NCI-H1930 (cell line): Measurements from ENCODE around the gene MUC12.
A peak's percentile ranks its signal among the peaks of the same experiment; 100 is the strongest.
"Not testable (repeated sequence)": the region's sequence is repeated elsewhere in the genome, so short reads cannot be mapped to it uniquely, and the experiment has no call there.

Experiments used
- DNase-seq, 2 experiments: peaks; one replicate each; lab custom pipeline; 2025; lab: John Stamatoyannopoulos, UW

Gene MUC12

DNA sequence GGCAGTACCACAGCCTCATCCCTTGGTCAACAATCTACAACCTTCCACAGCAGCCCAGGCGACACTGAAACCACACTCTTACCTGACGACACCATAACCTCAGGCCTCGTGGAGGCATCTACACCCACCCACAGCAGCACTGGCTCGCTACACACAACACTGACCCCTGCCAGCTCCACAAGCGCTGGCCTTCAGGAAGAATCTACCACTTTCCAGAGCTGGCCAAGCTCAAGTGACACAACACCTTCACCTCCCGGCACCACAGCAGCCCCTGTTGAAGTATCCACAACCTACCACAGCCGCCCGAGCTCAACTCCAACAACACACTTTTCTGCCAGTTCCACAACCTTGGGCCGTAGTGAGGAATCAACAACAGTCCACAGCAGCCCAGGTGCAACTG lies 25.3 kb downstream of the MUC12 start:
- not testable (repeated sequence) for DNase-seq

DNA sequence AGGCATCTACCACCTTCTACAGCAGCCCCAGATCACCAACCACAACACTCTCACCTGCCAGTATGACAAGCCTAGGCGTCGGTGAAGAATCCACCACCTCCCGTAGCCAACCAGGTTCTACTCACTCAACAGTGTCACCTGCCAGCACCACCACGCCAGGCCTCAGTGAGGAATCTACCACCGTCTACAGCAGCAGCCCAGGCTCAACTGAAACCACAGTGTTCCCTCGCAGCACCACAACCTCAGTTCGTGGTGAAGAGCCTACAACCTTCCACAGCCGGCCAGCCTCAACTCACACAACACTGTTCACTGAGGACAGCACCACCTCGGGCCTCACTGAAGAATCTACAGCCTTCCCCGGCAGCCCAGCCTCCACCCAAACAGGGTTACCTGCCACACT lies 29.2 kb downstream of the MUC12 start:
- not testable (repeated sequence) for DNase-seq

DNA sequence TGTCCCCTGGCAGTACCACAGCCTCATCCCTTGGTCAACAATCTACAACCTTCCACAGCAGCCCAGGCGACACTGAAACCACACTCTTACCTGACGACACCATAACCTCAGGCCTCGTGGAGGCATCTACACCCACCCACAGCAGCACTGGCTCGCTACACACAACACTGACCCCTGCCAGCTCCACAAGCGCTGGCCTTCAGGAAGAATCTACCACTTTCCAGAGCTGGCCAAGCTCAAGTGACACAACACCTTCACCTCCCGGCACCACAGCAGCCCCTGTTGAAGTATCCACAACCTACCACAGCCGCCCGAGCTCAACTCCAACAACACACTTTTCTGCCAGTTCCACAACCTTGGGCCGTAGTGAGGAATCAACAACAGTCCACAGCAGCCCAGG lies 30.0 kb downstream of the MUC12 start:
- not testable (repeated sequence) for DNase-seq

DNA sequence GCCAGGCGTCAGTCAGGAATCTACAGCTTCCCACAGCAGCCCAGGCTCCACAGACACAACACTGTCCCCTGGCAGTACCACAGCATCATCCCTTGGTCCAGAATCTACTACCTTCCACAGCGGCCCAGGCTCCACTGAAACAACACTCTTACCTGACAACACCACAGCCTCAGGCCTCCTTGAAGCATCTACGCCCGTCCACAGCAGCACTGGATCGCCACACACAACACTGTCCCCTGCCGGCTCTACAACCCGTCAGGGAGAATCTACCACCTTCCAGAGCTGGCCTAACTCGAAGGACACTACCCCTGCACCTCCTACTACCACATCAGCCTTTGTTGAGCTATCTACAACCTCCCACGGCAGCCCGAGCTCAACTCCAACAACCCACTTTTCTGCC lies 30.7 kb downstream of the MUC12 start:
- DNase-seq: not testable (repeated sequence)

DNA sequence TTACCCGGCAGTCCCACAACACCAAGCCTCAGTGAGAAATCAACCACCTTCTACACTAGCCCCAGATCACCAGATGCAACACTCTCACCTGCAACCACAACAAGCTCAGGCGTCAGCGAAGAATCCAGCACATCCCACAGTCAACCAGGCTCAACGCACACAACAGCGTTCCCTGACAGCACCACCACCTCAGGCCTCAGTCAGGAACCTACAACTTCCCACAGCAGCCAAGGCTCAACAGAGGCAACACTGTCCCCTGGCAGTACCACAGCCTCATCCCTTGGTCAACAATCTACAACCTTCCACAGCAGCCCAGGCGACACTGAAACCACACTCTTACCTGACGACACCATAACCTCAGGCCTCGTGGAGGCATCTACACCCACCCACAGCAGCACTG lies 33.0 kb downstream of the MUC12 start:
- not testable (repeated sequence) for DNase-seq

DNA sequence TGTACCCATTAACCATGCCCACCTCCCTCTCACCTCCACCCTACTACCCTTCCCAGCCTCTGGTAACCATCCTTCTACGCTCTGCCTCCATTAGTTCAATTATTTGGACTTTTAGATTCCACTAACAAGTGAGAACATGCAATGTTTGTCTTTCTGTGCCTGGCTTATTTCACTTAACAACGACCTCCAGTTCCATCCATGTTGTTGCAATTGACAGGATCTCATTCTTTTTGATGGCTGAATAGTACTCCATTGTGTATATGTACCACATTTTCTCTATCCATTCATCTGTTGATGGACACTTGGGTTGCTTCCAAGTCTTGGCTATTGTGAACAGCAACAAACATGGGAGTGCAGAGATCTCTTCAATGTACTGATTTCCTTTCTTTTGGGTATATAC lies 38.0 kb downstream of the MUC12 start:
- DNase-seq: not testable (repeated sequence)

DNA sequence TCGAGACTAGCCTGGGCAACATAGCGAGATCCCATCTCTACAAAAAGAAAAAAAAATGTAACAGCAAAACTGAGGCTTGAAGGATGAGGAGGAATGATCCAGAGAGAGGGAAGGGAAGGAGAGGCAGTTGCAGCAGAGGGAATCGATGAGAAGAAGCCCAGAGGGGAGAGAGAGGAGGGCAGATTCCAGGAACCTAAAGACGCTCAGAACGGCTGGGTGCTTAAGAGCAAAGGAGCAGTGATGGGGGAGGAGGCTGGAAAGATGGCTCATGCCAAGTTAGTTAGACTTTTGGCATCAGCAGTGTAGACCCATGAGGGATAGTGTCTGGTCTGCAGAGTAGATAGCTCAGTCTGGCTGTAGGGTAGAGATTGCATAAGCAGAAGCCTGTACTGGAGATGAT lies 40.3 kb downstream of the MUC12 start:
- no peak for DNase-seq

DNA sequence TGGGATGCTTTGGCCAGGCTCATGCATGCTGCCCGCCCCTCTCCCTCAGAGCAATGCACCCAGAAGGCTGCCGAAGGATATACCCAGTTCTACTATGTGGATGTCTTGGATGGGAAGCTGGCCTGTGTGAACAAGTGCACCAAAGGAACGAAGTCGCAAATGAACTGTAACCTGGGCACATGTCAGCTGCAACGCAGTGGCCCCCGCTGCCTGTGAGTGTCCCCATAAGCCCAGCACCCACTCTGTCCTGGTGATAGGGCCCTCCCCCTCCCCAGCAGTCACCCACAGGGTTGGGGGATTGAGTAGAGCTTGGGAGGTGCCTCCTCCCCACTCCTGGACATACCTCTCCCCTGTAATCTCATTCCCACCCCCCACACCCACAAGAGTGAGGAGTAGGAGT lies 43.6 kb downstream of the MUC12 start:
- no peak for DNase-seq

DNA sequence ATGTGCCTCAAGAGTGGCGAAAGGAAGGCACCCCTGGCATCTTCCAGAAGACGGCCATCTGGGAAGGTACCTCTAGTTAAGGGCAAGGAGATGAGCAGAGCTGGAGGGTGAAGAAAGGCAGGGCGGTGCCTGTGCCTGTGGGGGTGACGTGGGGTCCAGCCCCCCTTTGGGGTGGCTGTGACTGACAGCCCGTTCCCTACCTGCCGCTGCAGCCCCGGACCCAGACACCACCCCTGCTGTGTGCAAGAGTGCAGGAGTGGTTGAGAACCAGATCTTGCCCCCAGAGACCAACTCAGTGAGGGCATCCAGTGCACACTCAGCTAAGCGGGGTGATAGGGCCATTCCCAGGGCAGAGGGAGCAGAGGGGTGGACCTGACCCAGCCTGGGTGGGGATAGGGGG lies 46.3 kb downstream of the MUC12 start:
- DNase-seq: no peak

DNA sequence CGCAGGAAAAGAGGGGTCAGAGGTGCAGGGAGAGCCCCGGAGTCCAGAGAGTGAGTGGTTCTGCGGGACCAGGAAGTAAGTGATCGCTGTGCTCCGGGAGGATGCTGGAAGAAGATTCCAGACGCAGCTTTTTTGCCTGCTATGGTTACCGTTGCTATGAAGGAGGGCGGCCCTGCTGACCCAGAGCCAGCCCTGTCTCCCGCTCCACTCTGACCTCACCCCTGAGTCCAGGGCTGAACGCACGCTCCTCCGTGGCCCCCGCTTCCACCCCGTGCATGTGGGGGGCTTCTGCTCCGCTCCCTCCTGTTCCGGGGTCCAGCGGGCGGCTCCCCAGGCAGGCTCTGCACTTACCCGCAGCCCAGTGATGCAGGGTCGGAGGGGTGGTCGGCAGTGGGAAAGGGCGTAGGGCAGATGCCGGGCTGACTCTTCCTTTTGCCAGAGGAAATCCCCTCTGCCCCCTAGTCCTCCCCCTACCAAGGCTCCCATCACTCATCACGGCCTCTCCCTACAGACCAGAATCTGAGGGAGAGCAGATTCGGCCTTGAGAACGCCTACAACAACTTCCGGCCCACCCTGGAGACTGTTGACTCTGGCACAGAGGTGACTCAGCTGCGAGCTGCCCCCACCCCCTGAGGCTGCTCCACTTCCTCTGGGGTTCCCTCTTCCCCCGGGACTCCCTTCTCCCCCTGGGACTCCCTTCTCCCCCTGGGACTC lies 47.9 kb downstream of the MUC12 start:
- DNase-seq: peak in 1 of 2 experiments; percentile 8

DNA sequence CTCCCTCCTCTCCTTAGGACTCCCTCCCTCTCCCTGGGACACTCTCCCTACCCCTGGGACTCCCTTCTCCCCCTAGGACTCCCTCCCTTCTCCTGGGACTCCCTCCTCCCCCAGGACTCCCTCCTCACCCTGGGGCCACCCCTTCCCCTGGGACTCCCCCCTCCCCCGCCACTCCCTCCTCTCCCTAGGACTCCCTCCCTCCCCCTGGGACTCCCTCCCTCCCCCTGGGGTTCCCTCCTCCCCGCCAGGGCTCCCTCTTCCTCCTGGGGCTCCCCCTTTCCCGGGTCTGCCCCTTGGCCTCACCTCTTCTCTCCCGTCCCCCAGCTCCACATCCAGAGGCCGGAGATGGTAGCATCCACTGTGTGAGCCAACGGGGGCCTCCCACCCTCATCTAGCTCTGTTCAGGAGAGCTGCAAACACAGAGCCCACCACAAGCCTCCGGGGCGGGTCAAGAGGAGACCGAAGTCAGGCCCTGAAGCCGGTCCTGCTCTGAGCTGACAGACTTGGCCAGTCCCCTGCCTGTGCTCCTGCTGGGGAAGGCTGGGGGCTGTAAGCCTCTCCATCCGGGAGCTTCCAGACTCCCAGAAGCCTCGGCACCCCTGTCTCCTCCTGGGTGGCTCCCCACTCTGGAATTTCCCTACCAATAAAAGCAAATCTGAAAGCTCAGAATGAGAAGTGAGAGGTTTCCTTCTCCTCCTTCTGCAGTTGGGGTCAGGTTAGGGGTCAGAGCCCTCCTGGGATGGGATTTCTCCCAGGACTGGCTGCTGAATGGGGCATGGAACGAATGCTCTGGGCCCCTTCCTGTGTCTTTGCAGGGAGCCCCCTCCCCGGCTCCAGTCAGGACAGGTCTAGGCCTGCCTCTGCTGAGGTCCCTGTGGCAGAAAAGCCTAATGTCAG lies 49.2 kb downstream of the MUC12 start:
- DNase-seq: no peak

DNA sequence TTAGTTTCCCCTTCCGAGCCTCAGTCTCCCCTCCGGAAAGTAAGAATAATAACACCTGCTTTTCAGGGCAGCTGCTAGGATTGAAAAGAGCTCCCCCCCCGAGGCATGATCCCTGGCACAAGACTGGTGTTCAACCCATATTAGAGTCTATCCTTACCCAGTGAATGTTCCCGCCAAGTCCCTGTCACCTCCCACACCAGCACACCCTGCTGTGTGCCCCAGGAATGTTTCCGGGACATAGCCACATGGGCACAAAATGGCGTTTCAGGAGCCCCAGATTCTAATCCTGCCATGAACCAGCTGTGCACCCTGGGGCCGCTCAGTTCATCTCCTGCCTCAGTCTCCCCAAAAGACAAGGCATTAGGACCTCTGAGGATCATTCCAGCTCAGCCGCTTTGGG lies 51.1 kb downstream of the MUC12 start:
- DNase-seq: no peak

DNA sequence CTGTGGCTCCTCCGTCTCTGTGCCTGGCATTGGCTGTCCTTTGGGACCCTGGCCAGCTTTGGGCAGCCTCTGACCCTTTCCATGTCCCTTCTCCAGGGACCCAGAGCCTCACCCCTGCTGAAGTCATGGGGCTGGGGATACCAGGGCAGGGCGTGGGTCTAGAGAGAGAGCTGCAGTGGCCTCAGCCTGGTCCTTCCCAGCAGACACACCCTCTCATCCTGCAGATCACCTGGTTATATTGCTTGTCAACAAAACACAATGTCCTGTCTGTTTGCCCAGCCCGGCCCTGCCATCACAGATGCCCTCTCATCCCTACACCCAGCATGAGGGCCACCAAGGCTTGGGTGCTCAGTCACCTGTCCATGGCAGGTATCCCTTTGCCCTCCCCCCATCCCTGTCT lies 52.3 kb downstream of the MUC12 start:
- DNase-seq: no peak

DNA sequence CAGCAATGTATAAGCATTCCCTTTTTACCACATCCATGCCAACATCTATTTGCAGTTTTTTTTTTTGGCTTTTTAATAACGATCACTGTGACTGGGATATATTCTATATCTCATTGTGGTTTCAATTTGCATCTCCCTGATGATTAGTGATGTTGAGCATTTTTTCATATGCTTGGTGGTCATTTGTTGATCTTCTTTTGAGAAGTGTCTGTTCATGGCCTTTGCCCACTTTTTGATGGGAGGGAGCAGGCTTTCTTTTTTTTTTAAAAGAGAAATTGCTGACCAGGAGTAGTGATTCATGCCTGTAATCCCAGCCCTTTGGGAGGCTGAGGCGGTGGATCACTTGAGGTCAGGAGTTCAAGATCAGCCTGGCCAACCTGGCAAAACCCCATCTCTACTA lies 54.5 kb downstream of the MUC12 start:
- DNase-seq: no peak

DNA sequence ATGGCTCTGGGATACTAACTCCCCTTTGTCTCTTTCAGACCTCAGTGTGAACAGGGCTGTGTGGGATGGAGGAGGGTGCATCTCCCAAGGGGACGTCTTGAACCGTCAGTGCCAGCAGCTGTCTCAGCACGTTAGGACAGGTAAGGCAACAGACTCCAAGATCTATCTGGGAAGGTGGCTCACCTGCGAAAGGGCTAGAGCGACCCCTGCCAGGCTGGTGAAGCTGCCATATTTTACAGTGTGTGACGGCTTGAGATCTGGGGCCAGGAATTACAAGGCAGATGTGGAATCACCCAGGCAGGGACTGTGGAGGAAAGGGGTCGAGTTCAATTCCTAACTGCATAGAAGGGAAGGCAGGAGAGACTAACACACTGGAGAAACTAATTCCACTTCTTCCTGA lies 61.7 kb downstream of the MUC12 start:
- DNase-seq: no peak

DNA sequence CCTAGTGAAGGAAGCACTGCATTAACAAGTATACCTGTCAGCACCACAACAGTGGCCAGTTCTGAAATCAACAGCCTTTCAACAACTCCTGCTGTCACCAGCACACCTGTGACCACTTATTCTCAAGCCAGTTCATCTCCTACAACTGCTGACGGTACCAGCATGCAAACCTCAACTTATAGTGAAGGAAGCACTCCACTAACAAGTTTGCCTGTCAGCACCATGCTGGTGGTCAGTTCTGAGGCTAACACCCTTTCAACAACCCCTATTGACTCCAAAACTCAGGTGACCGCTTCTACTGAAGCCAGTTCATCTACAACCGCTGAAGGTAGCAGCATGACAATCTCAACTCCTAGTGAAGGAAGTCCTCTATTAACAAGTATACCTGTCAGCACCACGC lies 66.6 kb downstream of the MUC12 start:
- no peak for DNase-seq

DNA sequence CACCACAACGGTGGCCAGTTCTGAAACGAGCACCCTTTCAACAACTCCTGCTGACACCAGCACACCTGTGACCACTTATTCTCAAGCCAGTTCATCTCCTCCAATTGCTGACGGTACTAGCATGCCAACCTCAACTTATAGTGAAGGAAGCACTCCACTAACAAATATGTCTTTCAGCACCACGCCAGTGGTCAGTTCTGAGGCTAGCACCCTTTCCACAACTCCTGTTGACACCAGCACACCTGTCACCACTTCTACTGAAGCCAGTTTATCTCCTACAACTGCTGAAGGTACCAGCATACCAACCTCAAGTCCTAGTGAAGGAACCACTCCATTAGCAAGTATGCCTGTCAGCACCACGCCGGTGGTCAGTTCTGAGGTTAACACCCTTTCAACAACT lies 71.9 kb downstream of the MUC12 start:
- DNase-seq: not testable (repeated sequence)

DNA sequence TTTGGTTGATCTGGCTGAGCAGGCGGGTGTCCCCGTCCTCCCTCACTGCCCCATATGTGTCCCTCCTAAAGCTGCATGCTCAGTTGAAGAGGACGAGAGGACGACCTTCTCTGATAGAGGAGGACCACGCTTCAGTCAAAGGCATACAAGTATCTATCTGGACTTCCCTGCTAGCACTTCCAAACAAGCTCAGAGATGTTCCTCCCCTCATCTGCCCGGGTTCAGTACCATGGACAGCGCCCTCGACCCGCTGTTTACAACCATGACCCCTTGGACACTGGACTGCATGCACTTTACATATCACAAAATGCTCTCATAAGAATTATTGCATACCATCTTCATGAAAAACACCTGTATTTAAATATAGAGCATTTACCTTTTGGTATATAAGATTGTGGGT lies 89.0 kb downstream of the MUC12 start:
- DNase-seq: no peak

DNA sequence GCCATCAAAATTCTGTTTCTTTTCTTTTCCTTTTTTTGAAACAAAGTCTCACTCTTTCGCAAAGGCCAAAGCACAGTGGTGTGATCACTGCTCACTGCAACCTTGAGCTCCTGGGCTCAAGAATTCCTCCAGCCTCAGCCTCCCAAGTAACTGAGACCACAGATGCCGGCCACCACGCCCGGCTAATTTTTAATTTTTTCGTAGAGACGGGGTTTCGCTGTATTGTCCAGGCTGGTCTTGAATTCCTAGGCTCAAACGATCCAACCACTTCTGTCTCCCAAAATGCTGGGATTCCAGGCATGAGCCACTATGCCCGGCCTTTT lies 90.2 kb downstream of the MUC12 start:
- no peak for DNase-seq

DNA sequence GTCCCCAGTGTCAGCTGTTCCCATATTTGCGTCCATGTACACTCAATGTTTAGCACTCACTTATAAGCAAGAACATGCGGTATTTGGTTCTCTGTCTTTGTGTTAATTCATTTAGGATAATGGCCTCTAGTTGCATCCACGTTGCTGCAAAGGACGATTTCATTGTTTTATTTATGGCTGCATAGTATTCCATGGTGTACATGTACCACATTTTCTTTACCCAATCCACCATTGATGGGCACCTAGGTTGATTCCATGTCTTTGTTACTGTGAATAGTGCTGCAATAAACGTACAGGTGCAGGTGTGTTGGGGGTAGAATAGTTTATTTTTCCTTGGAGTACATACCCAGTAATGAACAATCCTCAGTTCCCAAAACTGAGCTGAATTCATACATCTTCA lies 91.6 kb downstream of the MUC12 start:
- no peak for DNase-seq

DNA sequence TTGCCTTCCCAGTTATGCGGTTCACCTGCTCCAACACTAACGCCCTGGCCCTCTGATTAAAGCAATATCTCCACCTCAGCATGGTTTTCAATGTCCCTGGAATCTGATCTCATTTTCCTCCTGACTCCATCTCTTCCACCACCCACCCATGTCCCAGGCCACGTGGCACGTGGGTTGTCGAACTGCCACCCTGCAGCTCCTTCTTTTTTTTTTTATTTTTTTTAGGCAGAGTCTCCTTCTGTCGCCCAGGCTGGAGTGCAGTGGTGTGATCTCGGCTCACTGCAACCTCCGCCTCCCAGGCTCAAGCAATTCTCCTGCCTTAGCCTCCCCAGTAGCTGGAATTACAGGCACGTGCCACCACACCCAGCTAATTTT lies 94.8 kb downstream of the MUC12 start:
- DNase-seq: not testable (repeated sequence)

DNA sequence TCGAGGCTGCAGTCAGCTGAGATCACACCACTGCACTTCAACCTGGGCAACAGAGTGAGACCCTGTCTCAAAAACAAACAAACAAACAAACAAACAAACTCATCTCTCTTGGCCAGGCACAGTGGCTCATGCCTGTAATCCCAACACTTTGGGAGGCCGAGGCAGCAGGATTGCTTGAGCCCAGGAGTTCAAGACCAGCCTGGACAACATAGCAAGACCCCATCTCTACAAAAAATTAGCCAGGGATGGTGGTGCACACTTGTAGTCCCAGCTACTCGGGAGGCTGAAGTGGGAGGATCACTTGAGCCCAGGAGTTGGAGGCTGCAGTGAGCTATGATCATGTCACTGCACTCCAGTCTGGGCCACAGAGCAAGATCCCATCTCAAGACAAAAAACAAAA lies 95.8 kb downstream of the MUC12 start:
- not testable (repeated sequence) for DNase-seq

DNA sequence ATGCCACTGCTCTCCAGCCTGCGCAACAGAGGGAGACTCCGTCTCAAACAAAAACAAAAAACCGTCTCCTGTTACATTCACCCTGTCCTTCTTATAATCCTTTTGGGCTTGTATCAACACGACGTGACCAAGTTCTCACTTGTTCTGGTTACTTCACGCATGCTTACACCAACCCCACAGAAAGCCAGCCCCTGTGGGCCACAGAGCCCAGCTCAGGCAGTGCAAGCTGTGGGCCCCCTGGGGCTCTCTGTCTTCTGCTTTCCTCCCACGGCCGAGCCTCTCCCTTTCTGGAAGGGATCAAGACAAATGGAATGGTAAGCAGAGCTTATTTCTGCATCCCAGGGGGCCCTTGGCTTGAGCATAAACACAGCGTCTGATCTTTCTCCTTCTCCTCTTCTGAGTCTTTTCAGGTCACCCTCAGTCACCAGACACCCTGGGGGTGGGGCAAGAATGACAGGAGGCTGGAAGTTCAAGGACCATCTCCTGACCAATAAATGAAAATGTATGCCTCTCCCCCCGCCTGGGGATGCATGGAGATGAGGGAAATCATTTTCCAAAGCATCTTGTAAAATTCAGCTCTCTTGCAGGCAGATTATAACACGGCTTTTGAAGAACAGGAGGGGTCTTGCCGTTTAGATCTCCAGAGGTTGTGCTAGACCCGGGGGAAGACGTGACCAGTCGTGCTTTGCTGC lies 96.9 kb downstream of the MUC12 start:
- no peak for DNase-seq
